OCI-LY7 (cell line): ENCODE data around the gene KAT7. TPM values are rescaled to one million over a fixed set of nuclear protein-coding genes. Genes with fewer than 3 reads are reported as not detected.

ENCODE experiments used
- BruUV-seq: library from RNA; stranded (reverse); fragments of 400-500 nt; replicated peaks from 2 replicates; lab custom pipeline; 2021; lab: Mats Ljungman, UMichigan
- CTCF ChIA-PET: fragments of 300-600 bp; sonication (Branson Sonifier 250); formaldehyde crosslinking; loops from one replicate; lab custom pipeline; 2022; ENCODE audit warnings: antibody characterized with exemption; ENCODE audit not compliant: unreplicated experiment; lab: Charles Lee
- POLR2A ChIA-PET: fragments of 300-600 bp; sonication (Branson Sonifier 250); formaldehyde crosslinking; loops from one replicate; lab custom pipeline; 2022; ENCODE audit warnings: antibody characterized with exemption; lab: Charles Lee
- DNase-seq: peaks from one replicate; pipeline ENCODE4 v3.0.0-alpha.2; 2015; ENCODE audit warnings: low spot score
- H2AFZ ChIP-seq: fragments of 200-600 bp; sonication (generic), shearing (Covaris generic); 2 replicates; pipeline ENCODE4 v1.6.1; 2014; ENCODE audit warnings: mild to moderate bottlenecking, antibody characterized with exemption, low read length, moderate library complexity
- H3K27ac ChIP-seq: fragments of 200-600 bp; sonication (generic); 2 replicates; pipeline ENCODE4 v1.5.1; 2014; ENCODE audit warnings: mixed run types, low read depth, mild to moderate bottlenecking, moderate library complexity, low read length, inconsistent platforms; ENCODE audit not compliant: poor library complexity, severe bottlenecking
- H3K36me3 ChIP-seq: fragments of 200-600 bp; sonication (generic); 2 replicates; pipeline ENCODE4 v1.6.1; 2014; ENCODE audit warnings: mild to moderate bottlenecking, antibody characterized with exemption, low read length, moderate library complexity, mixed read lengths; ENCODE audit not compliant: insufficient read depth
- H3K4me1 ChIP-seq: fragments of 200-600 bp; sonication (generic); 2 replicates; pipeline ENCODE4 v1.5.1; 2014; ENCODE audit warnings: mild to moderate bottlenecking, low read length; ENCODE audit not compliant: insufficient read depth, poor library complexity, severe bottlenecking
- H3K4me2 ChIP-seq: fragments of 200-600 bp; sonication (generic); 2 replicates; pipeline ENCODE4 v1.6.1; 2014; ENCODE audit warnings: mild to moderate bottlenecking, low read length
- H3K4me3 ChIP-seq: fragments of 200-600 bp; sonication (generic); 2 replicates; pipeline ENCODE4 v1.5.1; 2014; ENCODE audit warnings: mild to moderate bottlenecking, low read depth, low read length; ENCODE audit not compliant: poor library complexity, severe bottlenecking
- H3K79me2 ChIP-seq: fragments of 200-600 bp; sonication (generic); 2 replicates; pipeline ENCODE4 v1.6.1; 2016; ENCODE audit warnings: low read depth, mild to moderate bottlenecking, low read length, moderate library complexity, mixed read lengths; ENCODE audit not compliant: insufficient read depth
- H3K9me2 ChIP-seq: fragments of 200-600 bp; sonication (generic); 2 replicates; pipeline ENCODE4 v1.6.1; 2016; ENCODE audit warnings: mild to moderate bottlenecking, low read length, mixed read lengths; ENCODE audit not compliant: insufficient read depth
- H3K9me3 ChIP-seq: fragments of 200-600 bp; sonication (generic); 2 replicates; pipeline ENCODE4 v1.6.1; 2014; ENCODE audit warnings: mild to moderate bottlenecking, mixed run types, low read length, mixed read lengths
- H4K20me1 ChIP-seq: fragments of 200-600 bp; sonication (generic); 2 replicates; pipeline ENCODE4 v1.6.1; 2014; ENCODE audit warnings: mild to moderate bottlenecking, antibody characterized with exemption, low read length, moderate library complexity, mixed read lengths; ENCODE audit not compliant: insufficient read depth
- EZH2phosphoT487 ChIP-seq: fragments of 200-600 bp; sonication (generic); IDR thresholded peaks from 2 replicates; pipeline ENCODE4 v1.6.1; 2018; ENCODE audit warnings: low read depth, borderline replicate concordance, mild to moderate bottlenecking, mixed run types, antibody characterized with exemption, low read length, moderate library complexity, mixed read lengths
- intact Hi-C: fragments of 100-400 bp; cut with micrococcal nuclease; formaldehyde crosslinking; loops from one replicate; pipeline ENCODE4 v1.10.0; 2022; ENCODE audit not compliant: unreplicated experiment
- total RNA-seq, 2 experiments: library from RNA; depleted of rRNA in 1 of 2; stranded (reverse); fragments of >200 nt in 1 of 2; shearing (Covaris generic) in 1 of 2; gene quantifications; 2 replicates each; pipeline ENCODE4 v1.2.3, GENCODE V29; 2014 to 2022
- TF ChIP-seq, protein P1 (sequence below): fragments of 200-600 bp; sonication (generic); conservative IDR thresholded peaks from 2 replicates; pipeline ENCODE4 v1.5.1; 2014; ENCODE audit warnings: mild to moderate bottlenecking, antibody characterized with exemption, low read length, moderate library complexity, mixed read lengths

Gene KAT7
- total RNA-seq, 2 experiments from 2014 or later, result 43.3 to 70.3 TPM

DNA sequence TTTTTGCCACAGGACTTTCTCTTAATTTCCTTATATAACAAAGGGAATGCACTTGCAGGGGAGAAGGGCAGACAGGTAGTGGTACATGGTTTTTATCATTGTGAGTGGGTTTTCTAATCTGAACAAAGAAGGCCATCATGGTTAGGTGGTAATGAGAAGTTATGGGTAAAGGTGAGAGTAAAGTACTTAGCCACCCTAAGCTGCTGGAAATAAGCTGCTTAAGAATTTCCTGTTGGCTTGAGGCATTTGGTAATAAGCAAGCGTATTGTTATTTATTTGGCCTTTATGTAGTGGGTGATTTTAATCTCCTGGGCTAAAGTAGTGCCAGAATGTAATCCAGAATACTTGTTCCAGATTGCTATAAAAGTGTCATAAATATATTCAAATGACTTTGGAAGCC lies 32.3 kb downstream of the KAT7 start:
- H3K79me2 ChIP-seq, result no peaks in the 10 kb centered on the region
- no peak for TF ChIP-seq EZH2phosphoT487
- TF ChIP-seq, protein P1, sequence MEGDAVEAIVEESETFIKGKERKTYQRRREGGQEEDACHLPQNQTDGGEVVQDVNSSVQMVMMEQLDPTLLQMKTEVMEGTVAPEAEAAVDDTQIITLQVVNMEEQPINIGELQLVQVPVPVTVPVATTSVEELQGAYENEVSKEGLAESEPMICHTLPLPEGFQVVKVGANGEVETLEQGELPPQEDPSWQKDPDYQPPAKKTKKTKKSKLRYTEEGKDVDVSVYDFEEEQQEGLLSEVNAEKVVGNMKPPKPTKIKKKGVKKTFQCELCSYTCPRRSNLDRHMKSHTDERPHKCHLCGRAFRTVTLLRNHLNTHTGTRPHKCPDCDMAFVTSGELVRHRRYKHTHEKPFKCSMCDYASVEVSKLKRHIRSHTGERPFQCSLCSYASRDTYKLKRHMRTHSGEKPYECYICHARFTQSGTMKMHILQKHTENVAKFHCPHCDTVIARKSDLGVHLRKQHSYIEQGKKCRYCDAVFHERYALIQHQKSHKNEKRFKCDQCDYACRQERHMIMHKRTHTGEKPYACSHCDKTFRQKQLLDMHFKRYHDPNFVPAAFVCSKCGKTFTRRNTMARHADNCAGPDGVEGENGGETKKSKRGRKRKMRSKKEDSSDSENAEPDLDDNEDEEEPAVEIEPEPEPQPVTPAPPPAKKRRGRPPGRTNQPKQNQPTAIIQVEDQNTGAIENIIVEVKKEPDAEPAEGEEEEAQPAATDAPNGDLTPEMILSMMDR, result no peak
- ChIA-PET CTCF (interaction anchor here (0.5 kb wide), 1 partner anchor 11 kb away, joined by 3 read pairs; no protein-coding TSS in a partner anchor), POLR2A (interaction anchor here (0.6 kb wide), 1 partner anchor 19 kb away, joined by 3 read pairs; no protein-coding TSS in a partner anchor)
- no peak overlapping the region for H3K27ac ChIP-seq
- H3K4me1 ChIP-seq, result no peaks in the 10 kb centered on the region
- H3K9me2 ChIP-seq, result no peaks in the 10 kb centered on the region
- H3K4me3 ChIP-seq, result no peak overlapping the region
- H2AFZ ChIP-seq, result no peak overlapping the region
- no peaks in the 10 kb centered on the region for H3K9me3 ChIP-seq
- H4K20me1 ChIP-seq, result no peaks in the 10 kb centered on the region
- H3K36me3 ChIP-seq, result peaks cover 100% of the 10 kb centered on the region
- DNase-seq, result no peak
- H3K4me2 ChIP-seq, result no peak overlapping the region
- BruUV-seq, result no TSS peak
- intact Hi-C loops, result no loop called here

DNA sequence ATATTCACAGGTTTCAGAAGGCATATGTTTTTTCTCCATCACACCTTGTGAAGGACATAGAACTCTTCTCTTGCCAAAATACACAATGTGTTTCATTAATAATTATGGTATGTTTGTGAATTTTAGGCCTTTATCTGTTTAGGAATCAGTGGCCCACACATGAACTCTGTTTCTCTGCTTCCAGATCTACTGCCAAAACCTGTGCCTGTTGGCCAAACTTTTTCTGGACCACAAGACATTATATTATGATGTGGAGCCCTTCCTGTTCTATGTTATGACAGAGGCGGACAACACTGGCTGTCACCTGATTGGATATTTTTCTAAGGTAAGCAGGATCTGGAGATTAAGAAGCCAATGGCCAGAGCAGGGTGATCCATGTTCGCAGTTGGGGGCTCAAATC lies 33.0 kb downstream of the KAT7 start:
- Histone ChIP-seq H3K4me3 (no peak overlapping the region), H3K9me2 (no peaks in the 10 kb centered on the region), H4K20me1 (no peaks in the 10 kb centered on the region), H3K9me3 (no peaks in the 10 kb centered on the region), H3K27ac (no peak overlapping the region), H3K36me3 (peaks cover 100% of the 10 kb centered on the region), H3K4me1 (no peaks in the 10 kb centered on the region), H3K79me2 (no peaks in the 10 kb centered on the region), H3K4me2 (no peak overlapping the region), H2AFZ (no peak overlapping the region)
- ChIA-PET CTCF (interaction anchor here (0.5 kb wide), 1 partner anchor 11 kb away, joined by 3 read pairs; no protein-coding TSS in a partner anchor), POLR2A (interaction anchor here (0.7 kb wide), 1 partner anchor 25 kb away, joined by 3 read pairs; no protein-coding TSS in a partner anchor)
- no peak for TF ChIP-seq EZH2phosphoT487
- TF ChIP-seq, protein P1, result no peak
- intact Hi-C loops, result no loop called here
- DNase-seq, result no peak
- no TSS peak for BruUV-seq

DNA sequence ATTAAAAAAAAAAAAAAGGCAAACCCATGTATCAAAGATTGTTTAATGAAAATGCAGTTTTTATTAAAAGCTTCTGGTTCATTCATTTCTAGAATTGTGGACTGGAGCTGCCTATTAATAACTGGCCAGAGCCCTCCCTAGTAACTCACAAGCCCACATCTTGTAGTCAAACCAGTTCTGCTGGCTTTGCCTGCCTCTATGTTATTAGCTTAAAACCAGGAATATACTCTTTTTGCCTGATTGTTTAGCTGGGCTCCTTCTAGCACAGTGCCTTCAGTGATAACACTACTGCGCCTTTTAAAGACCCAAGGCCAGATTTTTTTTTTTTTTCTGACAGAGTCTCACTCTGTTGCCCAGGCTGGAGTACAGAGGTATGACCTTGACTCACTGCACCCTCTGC lies 33.4 kb downstream of the KAT7 start:
- no peaks in the 10 kb centered on the region for H3K79me2 ChIP-seq
- H3K36me3 ChIP-seq, result peaks cover 100% of the 10 kb centered on the region
- H3K27ac ChIP-seq, result no peak overlapping the region
- TF ChIP-seq EZH2phosphoT487, result no peak
- TF ChIP-seq, protein P1, result no peak
- H3K4me3 ChIP-seq, result no peak overlapping the region
- intact Hi-C loops, result no loop called here
- POLR2A ChIA-PET, result interaction anchor here (0.7 kb wide), 2 partner anchors 25 to 359 kb away, joined by 3 read pairs; no protein-coding TSS in a partner anchor
- no peaks in the 10 kb centered on the region for H3K9me3 ChIP-seq
- no peaks in the 10 kb centered on the region for H4K20me1 ChIP-seq
- no peak overlapping the region for H3K4me2 ChIP-seq
- CTCF ChIA-PET, result no interaction called here
- H3K9me2 ChIP-seq, result no peaks in the 10 kb centered on the region
- H2AFZ ChIP-seq, result no peak overlapping the region
- DNase-seq, result no peak
- no TSS peak for BruUV-seq
- no peaks in the 10 kb centered on the region for H3K4me1 ChIP-seq
